ENCODE measurements around the gene SDK1.

GRCh38 chr7:4211261-4211660 lies 910.2 kb downstream of the SDK1 start:
- no peak for TF ChIP-seq MAX (IDR thresholded peaks at IDR 0.05; ENCODE audit: low read depth, low read length)
- TF ChIP-seq CTCF (IDR thresholded peaks at IDR 0.05; ENCODE audit: low read depth, low read length), result no peak

Data from NB4 (cell line).